Measurements from ENCODE around the gene CMBL.

Gene CMBL

DNA sequence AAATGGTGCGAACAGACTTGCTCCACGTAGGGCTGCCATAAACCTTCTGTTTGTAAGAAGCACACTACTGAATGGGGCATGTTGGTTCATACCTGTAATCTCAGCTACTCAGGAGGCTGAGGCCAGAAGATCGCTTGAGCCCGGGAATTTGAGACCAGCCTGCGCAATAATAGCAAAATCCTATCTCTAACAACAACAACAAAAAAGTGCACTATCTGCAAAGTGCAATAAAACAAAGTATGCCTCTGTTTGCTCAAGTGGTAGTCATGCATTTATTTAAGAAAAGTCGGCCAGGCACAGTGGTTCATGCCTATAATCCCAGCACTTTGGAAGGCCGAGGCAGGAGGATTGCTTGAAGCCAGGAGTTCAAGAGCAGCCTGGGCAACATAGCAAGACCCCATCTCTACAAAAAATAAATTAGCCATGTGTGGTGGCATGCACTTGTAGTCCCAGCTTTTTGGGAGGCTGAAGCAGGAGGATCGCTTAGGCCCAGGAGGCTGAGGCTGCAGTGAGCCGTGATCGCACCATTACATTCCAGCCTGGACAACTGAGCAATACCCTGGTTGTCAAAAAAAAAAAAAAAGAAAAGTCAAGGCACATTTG is 63.3 kb downstream of the CMBL start:
- Histone ChIP-seq H3K9me3 (ENCODE audit: control insufficient read depth, low read depth, low read length) (no peaks in the 10 kb centered on the region), H3K4me3 (ENCODE audit: low read length) (no peak overlapping the region), H3K27ac (ENCODE audit: low read length) (no peak overlapping the region), H3K27me3 (ENCODE audit: control insufficient read depth, insufficient read depth, low read length) (no peaks in the 10 kb centered on the region), H3K9ac (ENCODE audit: low read length) (no peak overlapping the region), H3K4me1 (ENCODE audit: control insufficient read depth, low read depth, low read length) (no peaks in the 10 kb centered on the region), H3K36me3 (ENCODE audit: control insufficient read depth, low read depth, low read length) (no peaks in the 10 kb centered on the region)

DNA sequence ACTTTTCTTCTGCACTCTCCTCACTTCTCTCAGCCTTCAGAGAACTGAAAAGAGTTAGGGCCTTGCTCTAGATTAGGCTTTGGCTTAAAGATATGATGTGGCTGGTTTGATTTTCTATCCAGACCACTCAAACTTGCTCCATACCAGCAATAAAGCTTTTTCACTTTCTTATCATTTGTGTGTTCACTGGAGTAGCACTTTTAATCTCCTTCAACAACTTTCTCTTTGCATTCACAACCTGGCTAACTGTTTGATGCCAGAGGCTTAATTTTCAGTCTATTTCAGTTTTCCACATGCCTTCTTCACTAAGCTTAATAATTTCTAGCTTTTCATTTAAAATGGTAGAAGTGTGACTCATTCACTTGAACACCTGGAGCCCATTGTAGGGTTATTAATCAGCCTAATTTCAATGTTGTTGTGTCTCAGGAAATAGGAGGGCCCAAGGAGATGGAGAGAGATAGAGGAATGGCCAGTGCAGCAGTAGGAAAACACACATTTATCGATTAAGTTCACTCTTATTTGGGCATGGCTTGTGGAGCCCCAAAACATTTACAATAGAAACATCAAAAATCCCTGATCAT is 64.0 kb downstream of the CMBL start:
- Histone ChIP-seq H3K36me3 (ENCODE audit: control insufficient read depth, low read depth, low read length) (no peaks in the 10 kb centered on the region), H3K4me3 (ENCODE audit: low read length) (no peak overlapping the region), H3K27ac (ENCODE audit: low read length) (no peak overlapping the region), H3K4me1 (ENCODE audit: control insufficient read depth, low read depth, low read length) (no peaks in the 10 kb centered on the region), H3K9ac (ENCODE audit: low read length) (no peak overlapping the region), H3K9me3 (ENCODE audit: control insufficient read depth, low read depth, low read length) (no peaks in the 10 kb centered on the region), H3K27me3 (ENCODE audit: control insufficient read depth, insufficient read depth, low read length) (no peaks in the 10 kb centered on the region)

DNA sequence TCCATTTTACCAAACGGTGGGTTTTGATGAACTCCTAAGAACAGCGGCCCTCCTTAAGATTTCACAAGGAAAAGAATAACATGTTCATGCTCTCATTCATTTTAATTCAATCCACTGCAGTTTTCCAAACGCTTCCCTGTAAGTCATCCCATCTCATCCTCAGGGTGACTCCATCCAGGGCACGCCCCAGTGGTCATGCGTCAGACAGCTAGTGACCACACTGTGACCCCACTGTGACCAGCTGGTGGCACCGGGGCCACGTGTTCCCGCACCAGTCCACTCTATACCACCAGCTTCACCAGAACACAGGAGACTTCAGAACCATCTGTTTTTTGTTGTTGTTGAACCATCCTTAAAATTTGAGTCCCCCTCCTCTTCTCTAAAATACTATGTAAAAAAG is 72.4 kb downstream of the CMBL start:
- Histone ChIP-seq H3K4me1 (ENCODE audit: control insufficient read depth, low read depth, low read length) (no peaks in the 10 kb centered on the region), H3K27ac (ENCODE audit: low read length) (no peak overlapping the region), H3K9me3 (ENCODE audit: control insufficient read depth, low read depth, low read length) (no peaks in the 10 kb centered on the region), H3K27me3 (ENCODE audit: control insufficient read depth, insufficient read depth, low read length) (no peaks in the 10 kb centered on the region), H3K4me3 (ENCODE audit: low read length) (no peak overlapping the region), H3K9ac (ENCODE audit: low read length) (no peak overlapping the region), H3K36me3 (ENCODE audit: control insufficient read depth, low read depth, low read length) (peaks cover 13% of the 10 kb centered on the region)

DNA sequence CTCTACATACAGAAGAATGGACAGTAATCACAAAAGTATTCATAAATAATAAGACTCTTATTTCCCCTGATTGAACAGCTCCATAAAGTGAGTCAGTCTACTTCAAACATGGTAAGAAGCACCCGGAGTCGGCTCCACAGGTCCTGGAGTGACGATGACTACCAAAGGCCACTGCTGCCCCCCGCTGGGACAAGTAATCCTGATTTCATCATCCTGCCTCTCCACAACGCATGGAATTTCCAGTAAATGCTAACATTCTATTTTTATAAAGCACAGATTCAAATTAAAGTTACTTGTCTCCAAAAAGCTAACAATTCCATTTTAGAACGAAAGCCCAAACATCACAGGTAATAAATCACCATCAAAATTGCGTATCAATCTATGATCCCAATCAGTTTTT is 74.2 kb downstream of the CMBL start:
- no peaks in the 10 kb centered on the region for H3K9me3 ChIP-seq (ENCODE audit: control insufficient read depth, low read depth, low read length)
- no peaks in the 10 kb centered on the region for H3K4me1 ChIP-seq (ENCODE audit: control insufficient read depth, low read depth, low read length)
- H3K36me3 ChIP-seq (ENCODE audit: control insufficient read depth, low read depth, low read length) = peaks cover 13% of the 10 kb centered on the region
- H3K4me3 ChIP-seq (ENCODE audit: low read length) = no peak overlapping the region
- no peak overlapping the region for H3K27ac ChIP-seq (ENCODE audit: low read length)
- H3K9ac ChIP-seq (ENCODE audit: low read length) = no peak overlapping the region
- no peaks in the 10 kb centered on the region for H3K27me3 ChIP-seq (ENCODE audit: control insufficient read depth, insufficient read depth, low read length)

DNA sequence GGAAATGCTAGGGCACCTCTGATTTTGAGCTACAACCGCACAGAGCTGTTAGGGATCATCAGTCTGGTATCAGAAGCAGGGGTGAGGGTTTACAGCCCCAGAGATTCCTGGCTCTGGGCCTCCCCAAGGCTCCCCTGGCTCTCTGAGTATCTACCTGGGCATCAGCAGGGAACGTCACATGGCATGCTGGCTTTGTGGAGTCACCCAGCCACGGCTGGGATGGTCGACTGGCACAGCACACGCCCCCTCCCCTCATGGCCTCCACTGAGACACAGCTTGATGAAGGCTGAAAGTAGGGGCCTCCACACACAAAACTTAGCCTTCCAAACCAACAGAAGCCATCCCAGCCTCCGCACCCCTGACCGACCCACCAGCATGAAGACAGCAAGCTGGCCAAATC is 74.7 kb downstream of the CMBL start:
- Histone ChIP-seq H3K27me3 (ENCODE audit: control insufficient read depth, insufficient read depth, low read length) (no peaks in the 10 kb centered on the region), H3K4me1 (ENCODE audit: control insufficient read depth, low read depth, low read length) (no peaks in the 10 kb centered on the region), H3K36me3 (ENCODE audit: control insufficient read depth, low read depth, low read length) (peaks cover 13% of the 10 kb centered on the region), H3K9ac (ENCODE audit: low read length) (no peak overlapping the region), H3K4me3 (ENCODE audit: low read length) (no peak overlapping the region), H3K9me3 (ENCODE audit: control insufficient read depth, low read depth, low read length) (no peaks in the 10 kb centered on the region), H3K27ac (ENCODE audit: low read length) (no peak overlapping the region)

DNA sequence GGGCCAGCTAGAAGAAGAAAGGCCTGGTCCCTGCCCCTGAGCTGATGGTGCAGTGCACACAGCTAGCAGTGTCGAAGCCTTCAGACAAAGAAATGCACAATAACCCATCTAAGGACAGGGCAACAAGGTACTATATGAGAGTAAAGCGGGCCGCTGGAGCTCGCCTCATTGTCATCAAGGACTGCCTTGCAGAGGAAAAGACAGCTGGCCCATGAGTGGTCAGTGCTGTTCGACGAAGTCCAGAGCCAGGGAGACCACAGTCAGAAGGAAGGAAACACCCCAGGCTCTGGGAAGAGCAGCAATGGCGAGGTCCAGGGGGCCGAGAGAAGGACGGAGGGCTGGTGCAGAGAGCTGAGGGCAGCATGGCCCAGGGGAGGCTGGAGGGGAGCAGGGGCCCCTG is 75.3 kb downstream of the CMBL start:
- Histone ChIP-seq H3K4me1 (ENCODE audit: control insufficient read depth, low read depth, low read length) (no peaks in the 10 kb centered on the region), H3K4me3 (ENCODE audit: low read length) (no peak overlapping the region), H3K9me3 (ENCODE audit: control insufficient read depth, low read depth, low read length) (no peaks in the 10 kb centered on the region), H3K9ac (ENCODE audit: low read length) (no peak overlapping the region), H3K36me3 (ENCODE audit: control insufficient read depth, low read depth, low read length) (peaks cover 13% of the 10 kb centered on the region), H3K27me3 (ENCODE audit: control insufficient read depth, insufficient read depth, low read length) (no peaks in the 10 kb centered on the region), H3K27ac (ENCODE audit: low read length) (no peak overlapping the region)

DNA sequence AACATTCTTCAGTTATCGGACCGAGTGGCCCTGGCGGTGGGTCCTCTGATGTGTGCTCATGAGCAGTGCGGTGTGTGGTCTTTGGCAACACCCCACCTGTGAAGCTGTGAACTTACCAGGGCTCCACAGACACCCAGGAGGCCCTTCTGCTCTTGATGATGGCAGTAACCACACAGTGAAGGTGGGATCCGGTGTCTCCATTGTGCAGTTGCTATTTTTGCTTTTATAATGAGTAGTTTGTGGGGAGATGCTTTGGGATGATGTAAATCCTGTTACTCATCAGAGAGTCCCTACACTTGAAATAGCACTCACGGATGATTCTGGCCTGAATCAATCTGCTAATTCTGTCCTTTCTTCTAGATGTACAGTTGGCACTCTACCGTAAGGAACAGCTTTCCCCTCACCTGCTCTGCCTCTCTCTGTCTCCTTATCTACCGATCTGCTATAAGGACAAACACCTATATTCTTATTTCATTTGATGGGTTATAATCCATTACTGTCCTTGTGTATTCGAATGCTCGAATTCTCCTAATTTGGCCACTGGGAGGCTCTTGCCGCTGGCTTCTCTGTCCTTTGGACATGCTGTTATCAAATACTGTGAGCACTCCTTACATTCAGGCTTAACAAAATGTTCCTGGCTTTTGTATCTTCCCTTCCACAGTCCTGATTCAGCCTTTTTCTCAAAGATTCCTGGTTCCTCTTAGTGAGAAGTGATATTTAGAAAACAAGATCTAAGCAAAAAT is 78.2 kb downstream of the CMBL start:
- no peaks in the 10 kb centered on the region for H3K27me3 ChIP-seq (ENCODE audit: control insufficient read depth, insufficient read depth, low read length)
- H3K36me3 ChIP-seq (ENCODE audit: control insufficient read depth, low read depth, low read length) = no peaks in the 10 kb centered on the region
- H3K27ac ChIP-seq (ENCODE audit: low read length) = no peak overlapping the region
- H3K9me3 ChIP-seq (ENCODE audit: control insufficient read depth, low read depth, low read length) = no peaks in the 10 kb centered on the region
- H3K4me1 ChIP-seq (ENCODE audit: control insufficient read depth, low read depth, low read length) = no peaks in the 10 kb centered on the region
- H3K4me3 ChIP-seq (ENCODE audit: low read length) = no peak overlapping the region
- no peak overlapping the region for H3K9ac ChIP-seq (ENCODE audit: low read length)

DNA sequence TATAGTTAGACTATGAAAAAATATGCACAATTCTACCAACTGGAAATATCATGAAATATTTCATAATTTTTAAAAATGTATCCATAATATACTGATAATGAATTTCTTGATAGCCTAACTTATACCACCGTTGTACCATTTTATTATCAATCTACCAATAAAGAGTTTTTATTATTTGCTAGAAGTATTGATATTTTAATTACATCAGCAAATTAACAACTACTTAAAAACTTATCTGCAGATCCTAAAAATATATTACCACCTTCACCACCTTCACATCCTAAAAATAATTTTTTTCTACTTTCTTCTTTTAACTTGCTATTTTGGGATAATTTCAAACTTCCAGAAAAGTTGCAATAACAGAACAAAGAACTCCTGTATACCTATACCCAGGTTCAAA is 79.4 kb downstream of the CMBL start:
- Histone ChIP-seq H3K36me3 (ENCODE audit: control insufficient read depth, low read depth, low read length) (no peaks in the 10 kb centered on the region), H3K9ac (ENCODE audit: low read length) (no peak overlapping the region), H3K27ac (ENCODE audit: low read length) (no peak overlapping the region), H3K9me3 (ENCODE audit: control insufficient read depth, low read depth, low read length) (no peaks in the 10 kb centered on the region), H3K4me1 (ENCODE audit: control insufficient read depth, low read depth, low read length) (no peaks in the 10 kb centered on the region), H3K4me3 (ENCODE audit: low read length) (no peak overlapping the region), H3K27me3 (ENCODE audit: control insufficient read depth, insufficient read depth, low read length) (no peaks in the 10 kb centered on the region)
